Activated gamma-delta T cell treated with Interleukin-2 at 50 U/mL for 16 hours (primary cell): ENCODE results near the gene FOSB.

Experiments used
- DNase-seq: peaks from one replicate; pipeline ENCODE4 v3.0.0-alpha.2; 2020

FOSB gene

DNA sequence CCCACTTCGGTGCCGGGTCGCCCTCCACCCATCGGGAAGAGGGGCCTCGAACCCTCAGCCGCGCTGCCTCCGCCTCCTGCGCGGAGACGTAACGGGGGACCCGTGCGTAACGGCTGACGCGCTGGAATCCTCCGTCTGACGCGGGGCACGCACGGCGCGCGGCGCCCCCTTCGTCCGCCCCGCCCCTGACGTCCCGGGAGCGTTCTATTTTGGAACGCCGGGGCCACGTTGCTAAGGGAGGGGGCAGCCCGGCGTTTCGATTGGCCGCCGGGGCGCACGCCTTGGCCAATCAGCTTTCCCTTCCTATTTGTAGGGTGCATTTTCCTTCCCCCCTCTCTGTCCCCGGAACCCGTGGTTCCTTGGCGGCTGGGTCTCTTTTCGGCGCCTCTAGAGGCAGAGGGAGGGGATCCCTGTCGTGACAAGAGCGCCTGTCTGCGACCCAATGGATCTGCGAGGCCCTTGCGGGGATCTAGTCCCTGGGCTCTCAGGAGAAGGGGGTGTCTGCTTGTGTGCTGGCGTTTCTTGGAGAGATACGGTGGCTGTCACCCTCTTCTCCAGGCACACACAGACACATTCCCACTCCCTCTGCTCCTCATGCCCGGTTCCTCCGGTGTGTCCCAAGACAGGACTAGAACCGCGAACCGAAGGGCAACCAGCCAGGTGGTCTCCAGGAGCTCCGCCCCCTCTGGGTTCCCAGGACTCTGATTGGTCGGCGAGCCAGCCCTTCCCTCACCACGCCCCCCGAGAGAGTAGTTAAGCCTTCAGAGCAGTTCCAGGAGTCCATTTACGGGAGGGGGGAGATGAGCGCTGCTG lies 1.5 kb downstream of the FOSB start:
- DNase-seq = peak; percentile 90

DNA sequence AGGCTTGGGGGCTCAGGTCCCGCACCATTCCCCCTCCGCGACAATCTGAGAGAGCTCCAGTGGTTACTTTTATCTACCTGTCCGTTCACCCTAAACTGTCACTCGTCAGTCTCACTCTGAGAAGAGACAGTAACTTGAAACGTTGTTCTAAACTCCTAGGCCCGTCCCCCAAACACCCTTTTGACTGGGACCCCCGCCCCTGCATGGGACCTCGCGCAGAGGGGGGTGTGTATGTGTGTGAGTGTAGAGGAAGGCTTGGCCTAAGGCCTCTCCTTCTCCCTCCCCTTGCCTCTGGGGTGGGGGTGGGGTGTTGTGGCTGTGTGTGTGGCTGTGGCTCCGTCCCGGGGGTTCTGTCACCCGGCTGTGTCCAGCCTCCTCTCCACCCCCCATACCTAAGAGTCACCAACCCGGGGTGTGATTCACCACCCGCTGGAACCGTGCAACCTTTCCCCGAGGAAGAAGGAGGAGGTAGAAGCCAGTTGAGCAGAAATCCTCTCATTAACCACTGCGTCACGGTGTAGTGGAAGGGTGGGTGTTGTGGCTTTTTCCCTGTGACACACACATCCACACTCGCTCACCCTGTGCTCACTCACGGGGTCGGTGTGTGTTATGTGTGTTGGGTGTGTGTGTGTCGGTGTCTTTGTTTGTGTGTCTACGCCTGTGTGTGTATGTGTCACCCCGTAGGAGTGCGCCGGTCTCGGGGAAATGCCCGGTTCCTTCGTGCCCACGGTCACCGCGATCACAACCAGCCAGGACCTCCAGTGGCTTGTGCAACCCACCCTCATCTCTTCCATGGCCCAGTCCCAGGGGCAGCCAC lies 2.4 kb downstream of the FOSB start:
- peak; percentile 24 for DNase-seq

DNA sequence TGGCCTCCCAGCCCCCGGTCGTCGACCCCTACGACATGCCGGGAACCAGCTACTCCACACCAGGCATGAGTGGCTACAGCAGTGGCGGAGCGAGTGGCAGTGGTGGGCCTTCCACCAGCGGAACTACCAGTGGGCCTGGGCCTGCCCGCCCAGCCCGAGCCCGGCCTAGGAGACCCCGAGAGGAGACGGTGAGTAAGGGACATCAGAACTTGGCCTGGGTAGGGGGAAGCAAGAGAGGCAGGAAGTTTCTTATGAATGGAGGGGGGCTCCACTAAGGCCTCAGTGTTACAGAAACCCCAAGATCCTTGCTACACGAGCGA lies 2.9 kb downstream of the FOSB start:
- no peak for DNase-seq

- DNase-seq = no peak
Observed at GRCh38 chr19:45471111-45471930, 3.5 kb downstream of the FOSB start.

- DNase-seq = no peak
Observed at GRCh38 chr19:45471931-45472562, 4.3 kb downstream of the FOSB start.

DNA sequence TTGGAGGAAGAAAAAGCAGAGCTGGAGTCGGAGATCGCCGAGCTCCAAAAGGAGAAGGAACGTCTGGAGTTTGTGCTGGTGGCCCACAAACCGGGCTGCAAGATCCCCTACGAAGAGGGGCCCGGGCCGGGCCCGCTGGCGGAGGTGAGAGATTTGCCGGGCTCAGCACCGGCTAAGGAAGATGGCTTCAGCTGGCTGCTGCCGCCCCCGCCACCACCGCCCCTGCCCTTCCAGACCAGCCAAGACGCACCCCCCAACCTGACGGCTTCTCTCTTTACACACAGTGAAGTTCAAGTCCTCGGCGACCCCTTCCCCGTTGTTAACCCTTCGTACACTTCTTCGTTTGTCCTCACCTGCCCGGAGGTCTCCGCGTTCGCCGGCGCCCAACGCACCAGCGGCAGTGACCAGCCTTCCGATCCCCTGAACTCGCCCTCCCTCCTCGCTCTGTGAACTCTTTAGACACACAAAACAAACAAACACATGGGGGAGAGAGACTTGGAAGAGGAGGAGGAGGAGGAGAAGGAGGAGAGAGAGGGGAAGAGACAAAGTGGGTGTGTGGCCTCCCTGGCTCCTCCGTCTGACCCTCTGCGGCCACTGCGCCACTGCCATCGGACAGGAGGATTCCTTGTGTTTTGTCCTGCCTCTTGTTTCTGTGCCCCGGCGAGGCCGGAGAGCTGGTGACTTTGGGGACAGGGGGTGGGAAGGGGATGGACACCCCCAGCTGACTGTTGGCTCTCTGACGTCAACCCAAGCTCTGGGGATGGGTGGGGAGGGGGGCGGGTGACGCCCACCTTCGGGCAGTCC lies 5.0 kb downstream of the FOSB start:
- peak; percentile 21 for DNase-seq

- no peak for DNase-seq
Observed at GRCh38 chr19:45473367-45473681, 5.5 kb downstream of the FOSB start.

DNA sequence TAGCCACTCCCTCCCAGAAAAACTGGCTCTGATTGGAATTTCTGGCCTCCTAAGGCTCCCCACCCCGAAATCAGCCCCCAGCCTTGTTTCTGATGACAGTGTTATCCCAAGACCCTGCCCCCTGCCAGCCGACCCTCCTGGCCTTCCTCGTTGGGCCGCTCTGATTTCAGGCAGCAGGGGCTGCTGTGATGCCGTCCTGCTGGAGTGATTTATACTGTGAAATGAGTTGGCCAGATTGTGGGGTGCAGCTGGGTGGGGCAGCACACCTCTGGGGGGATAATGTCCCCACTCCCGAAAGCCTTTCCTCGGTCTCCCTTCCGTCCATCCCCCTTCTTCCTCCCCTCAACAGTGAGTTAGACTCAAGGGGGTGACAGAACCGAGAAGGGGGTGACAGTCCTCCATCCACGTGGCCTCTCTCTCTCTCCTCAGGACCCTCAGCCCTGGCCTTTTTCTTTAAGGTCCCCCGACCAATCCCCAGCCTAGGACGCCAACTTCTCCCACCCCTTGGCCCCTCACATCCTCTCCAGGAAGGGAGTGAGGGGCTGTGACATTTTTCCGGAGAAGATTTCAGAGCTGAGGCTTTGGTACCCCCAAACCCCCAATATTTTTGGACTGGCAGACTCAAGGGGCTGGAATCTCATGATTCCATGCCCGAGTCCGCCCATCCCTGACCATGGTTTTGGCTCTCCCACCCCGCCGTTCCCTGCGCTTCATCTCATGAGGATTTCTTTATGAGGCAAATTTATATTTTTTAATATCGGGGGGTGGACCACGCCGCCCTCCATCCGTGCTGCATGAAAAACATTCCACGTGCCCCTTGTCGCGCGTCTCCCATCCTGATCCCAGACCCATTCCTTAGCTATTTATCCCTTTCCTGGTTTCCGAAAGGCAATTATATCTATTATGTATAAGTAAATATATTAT lies 6.1 kb downstream of the FOSB start:
- peak; percentile 26 for DNase-seq

- DNase-seq = peak; percentile 29
Observed at GRCh38 chr19:45474606-45475521, 7.1 kb downstream of the FOSB start.

- no peak for DNase-seq
Observed at GRCh38 chr19:45475537-45476291, 7.9 kb downstream of the FOSB start.

DNA sequence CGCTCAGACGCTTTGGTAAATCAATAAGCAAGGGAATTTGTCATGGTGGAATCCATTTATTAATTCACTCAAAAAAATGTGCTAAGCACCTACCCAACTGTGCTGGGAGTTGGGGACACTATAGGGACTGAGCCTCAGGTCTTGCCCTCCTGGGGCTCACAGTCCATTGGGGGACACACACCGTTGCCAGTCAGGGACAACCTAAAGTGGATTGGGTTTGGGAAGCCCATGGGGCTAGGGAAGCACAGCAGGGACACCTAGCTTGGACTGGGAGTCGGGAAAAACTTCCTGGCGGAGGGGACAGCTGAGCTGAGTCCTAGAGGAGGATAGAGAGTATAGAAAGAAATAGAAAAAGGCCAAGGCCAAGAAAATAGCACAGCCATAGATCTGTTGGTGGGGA lies 8.5 kb downstream of the FOSB start:
- no peak for DNase-seq

DNA sequence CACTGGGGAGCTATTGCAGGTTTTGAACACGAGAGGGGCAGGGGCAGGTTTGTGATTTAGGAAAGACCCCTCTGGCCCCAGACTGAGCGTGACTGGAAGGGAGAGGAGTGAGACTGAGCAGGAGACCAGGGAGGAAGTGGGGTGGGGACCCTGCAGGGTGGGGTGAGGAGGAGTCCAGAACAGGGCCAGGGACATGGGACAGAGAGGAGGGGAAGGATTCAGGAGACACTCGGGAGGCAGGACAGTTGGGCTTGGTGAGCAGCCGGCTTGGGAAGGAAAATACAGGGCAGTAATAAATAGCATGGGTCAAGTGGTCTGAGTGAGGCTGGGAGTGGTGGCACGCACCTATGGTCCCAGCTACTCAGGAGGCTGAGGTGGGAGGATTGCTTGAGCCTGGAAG lies 9.4 kb downstream of the FOSB start:
- no peak for DNase-seq

- peak; percentile 25 for DNase-seq
Observed at GRCh38 chr19:45477713-45478453, 10.1 kb downstream of the FOSB start.

GRCh38 chr19:45478454-45479238 lies 10.8 kb downstream of the FOSB start:
- peak; percentile 87 for DNase-seq

DNA sequence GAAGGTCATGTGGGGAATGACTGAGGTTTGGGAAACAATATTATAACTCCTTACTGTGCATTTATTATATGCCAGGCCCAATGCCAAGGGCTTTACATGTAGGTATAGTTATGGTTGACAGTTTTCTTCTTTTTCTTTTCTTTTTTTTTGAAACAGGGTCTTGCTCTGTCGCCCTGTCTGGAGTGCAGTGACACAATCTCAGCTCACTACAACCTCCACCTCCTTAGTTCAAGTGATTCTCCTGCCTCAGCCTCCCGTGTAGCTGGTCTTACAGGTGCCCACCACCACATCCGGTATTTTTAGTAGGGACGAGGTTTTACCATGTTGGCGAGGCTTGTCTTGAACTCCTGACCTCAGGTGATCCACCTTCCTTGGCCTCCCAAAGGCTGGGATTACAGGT lies 15.2 kb downstream of the FOSB start:
- no peak for DNase-seq

DNA sequence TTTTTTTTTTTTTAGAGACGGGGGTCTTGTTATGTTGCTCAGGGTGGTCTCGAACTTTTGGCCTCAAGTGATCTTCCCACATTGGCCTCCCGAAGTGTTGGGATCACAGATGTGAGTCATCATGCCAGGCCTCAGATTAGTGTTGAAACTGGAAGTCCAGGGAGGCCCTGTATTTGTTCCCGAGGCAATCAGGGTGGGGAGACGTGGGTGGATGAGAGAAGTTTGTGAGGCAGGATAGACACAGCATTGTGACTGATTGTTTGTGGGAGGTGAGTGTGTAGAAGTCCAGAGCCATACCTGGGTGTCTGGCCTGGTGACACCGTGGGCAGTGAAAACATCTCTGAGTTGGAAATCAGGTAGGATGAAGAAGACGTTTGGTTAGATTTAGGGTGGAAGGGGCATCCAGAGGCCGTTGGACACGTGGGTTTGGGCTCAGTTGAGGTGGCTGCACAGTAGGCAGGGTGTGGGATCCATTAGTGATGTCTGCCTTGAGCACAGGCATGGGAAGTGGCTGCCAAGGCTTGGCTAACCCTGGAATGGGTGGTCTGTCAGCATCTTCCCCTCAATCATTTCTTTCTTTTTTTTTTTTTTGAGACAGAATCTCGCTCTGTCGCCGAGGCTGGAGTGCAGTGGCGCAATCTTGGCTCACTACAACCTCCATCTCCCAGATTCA lies 16.6 kb downstream of the FOSB start:
- DNase-seq = no peak
